ENCODE results near the gene ELSPBP1.
"Not testable (repeated sequence)": the region's sequence is repeated elsewhere in the genome, so short reads cannot be mapped to it uniquely, and the experiment has no call there.

The ELSPBP1 gene

DNA sequence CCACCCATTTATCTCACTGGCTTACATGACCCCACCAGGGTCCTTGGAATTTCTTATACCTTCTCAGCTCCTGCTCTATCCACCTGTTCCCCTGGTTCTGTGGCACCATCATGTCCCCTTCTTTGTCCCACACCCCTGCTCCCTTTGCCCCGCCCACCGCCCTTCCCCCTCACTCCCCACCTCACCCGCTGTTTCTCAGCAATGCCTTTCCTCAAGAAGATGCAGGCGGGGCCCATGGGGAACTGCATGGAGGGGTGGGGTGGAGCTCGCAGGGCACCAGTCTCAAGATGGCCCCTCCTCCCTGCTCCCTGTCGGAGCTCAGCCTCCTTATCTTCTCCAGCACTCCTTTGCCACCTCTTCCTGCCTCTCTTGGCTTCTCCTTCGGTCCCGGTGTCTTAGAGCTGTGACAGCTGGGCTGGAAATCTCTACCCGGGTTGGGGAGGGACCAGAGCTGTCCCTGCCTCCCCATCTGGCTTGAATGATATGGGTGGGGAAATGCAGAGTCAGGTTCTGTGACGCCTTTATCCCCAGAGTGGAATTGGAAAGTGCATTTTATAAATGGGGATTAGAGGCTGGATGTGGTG, 49.3 kb downstream of the ELSPBP1 start, which contains the start of gene CABP5:
Gene CABP5 (minus strand): TSS at position 405 of the 584 bp plus-strand sequence. CDS start 157 bp downstream, at position 248.
- no peak for DNase-seq

DNA sequence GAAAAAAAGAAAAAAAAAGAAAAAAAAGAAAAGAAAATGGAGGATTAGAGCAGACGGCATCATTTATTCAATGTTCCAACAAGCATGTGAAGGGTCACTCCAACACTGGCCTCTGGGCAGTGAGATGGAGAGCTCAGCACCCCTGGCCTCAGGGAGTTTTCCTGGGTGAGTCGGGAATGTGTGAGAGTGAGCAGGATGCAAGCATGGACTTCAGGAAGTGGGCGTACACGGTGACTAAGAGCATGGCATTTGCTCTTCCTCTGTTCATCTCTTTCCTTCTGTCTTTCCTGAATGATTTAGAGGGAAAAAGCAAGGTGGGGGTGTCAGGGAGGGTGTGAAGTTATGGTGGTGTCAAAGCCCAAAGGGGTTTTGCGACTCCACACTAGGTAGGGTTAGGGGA, 50.1 kb downstream of the ELSPBP1 start:
- DNase-seq, result no peak

DNA sequence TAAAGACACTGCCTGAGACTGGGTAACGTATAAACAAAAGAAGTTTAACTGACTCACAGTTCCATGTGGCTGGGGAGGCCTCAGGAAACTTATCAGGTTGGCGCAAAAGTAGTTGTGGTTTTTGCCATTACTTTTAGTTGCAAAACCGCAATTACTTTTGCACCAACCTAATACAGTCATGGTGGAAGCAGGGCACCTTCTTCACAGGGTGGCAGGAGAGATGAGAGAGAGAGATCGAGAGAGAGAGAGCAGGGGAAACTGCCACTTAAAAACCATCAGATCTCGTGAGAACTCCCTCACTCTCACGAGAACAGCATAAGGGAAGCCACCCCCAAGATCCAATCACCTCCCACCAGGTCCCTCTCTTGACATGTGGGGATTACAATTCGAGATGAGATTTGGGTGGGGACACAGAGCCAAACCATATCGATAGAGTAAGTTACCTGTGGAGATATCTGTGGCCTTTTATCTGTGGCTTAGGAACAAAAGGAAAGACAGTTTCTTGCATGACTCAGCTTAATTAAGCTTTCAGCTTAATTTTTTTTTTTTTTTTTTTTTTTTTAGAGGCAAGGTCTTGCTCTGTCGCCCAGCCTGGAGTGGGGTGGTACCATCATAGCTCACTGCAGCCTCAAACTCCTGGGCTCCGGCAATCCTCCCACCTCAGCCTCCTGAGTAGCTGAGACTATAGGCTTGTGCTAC, 57.1 kb downstream of the ELSPBP1 start:
- no peak for DNase-seq

DNA sequence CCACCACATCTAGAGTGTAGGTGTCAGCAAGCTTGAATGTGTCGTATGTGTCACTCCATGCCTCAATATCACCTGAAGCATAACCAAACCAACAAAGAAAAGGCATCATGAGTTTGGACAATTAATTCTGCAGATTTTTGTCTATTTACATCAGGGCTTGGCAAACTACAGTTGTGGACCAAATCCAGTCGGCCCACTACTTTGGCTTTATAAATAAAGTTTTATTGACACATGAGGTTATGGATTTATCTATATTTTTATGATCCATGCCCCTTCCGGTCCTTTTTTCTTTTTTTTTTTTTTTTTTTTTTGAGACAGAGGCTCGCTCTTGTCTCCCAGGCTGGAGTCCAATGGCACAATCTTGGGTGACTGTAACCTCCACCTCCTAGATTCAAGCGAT, 58.6 kb downstream of the ELSPBP1 start:
- DNase-seq, result no peak

DNA sequence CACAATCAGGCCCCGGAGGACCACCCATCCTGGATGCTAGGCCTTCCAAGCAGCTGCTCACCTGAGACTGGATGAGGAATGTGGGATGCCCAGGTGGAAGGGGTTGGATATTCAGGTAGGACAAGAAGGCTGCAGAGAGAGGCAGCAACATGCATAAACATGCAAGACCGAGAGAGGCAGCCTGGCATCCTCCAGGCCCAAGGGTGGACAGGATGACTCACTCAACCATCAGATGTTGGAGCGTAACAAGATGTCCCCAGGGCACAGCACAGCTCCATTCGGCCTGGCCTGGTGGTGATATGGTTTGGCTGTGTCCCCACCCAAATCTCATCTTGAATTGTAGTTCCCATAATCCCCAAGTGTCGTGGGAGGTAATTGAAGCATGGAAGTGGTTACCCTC, 59.4 kb downstream of the ELSPBP1 start:
- no peak for DNase-seq

DNA sequence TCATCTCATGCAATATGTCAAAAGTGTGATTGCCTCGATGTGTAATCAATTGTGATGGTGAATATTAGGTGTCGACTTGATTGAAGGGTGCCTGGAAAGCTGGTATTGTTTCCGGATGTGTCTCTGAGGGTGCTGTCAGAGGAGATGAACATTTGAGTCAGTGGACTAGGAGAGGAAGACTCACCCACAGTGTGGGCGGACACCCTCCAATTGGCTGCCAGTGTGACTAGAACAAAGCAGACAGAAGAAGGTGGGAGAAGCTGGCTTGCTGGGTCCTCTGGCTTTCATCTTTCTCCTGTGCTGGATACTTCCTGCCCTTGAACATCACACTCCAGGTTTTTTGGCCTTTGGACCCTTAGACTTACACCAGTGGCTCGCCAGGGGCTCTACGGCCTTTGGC, 64.9 kb downstream of the ELSPBP1 start:
- DNase-seq, result no peak

DNA sequence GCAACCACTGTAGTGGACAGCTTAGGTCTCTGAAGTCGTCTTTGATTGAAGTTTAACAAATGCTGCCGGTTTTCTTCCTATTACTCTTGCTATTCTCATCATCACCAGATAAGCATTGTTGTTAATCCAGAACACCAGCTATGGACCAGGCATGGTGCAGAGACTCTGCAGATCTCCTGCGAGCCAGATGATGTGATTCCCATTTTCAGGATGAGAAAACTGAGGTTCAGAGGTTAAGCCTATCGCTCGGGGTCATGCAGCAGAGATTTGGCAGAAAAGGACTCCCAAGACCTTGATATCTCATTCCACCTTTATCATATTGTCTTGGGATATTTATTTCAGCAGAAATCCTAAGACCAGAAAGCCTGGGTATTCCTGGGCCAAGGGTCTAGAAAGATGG, 65.9 kb downstream of the ELSPBP1 start:
- DNase-seq, result no peak

DNA sequence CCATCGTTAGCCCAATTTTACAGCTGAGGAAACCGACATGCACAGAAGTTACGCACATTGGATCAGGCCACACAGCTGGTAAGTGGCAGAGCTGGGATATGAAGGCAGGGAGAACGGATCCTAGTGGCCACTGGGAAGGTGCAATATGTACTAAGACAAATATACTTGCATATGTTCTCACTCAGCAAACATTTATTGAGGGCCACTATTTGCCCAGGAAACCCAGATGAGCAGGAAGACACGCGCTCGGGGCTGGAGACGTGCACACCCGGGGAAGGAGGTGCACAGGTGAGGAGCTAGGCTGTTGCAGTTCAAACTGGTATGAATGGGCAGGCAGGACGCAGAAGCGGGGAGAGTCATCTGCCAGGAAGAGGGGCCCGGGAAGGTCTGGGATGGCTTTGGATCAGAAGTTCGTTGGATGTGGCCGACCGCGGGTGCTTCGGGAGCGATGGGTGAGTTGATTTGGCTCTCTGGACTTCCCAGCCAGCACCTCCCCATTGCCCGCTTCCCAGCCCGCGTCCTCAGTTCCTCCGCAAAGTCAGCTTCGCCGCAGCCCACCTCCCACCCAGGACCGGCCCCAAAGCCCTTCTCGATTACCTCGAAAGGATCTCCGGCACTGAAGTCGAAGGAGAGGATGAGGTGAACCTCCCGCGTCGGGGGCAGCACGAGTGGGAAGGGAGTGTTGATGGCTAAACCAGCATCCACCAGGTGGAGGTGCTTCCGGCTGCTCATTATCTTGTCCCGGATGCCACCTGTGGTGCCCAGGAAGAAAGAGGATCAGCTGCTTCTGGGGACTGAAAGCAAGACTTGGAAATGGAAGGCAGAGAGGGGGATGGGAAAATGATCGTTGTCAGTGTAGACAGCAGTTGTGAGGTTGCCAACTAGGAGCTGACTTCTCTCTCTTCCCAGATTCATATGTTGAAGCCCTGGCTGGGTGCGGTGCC, 67.2 kb downstream of the ELSPBP1 start:
- DNase-seq, result no peak

DNA sequence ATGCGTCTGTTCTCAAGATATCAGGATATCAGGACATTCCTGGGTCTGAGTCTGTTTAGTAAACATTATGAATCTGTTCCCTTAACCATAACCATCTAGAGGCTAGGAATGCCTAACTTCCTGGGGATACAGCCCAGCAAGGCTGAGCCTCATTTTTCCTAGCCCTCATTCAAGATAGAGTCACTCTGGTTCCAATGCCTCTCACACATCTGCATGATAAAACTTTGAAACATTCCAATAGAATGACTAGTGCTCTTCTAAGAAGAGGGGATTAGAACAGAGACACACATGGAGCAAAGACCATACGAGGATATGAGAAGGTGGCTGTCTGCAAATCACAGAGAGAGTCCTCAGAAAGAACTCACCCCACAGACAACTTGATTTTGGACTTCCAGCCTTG, 70.1 kb downstream of the ELSPBP1 start:
- DNase-seq, result no peak

DNA sequence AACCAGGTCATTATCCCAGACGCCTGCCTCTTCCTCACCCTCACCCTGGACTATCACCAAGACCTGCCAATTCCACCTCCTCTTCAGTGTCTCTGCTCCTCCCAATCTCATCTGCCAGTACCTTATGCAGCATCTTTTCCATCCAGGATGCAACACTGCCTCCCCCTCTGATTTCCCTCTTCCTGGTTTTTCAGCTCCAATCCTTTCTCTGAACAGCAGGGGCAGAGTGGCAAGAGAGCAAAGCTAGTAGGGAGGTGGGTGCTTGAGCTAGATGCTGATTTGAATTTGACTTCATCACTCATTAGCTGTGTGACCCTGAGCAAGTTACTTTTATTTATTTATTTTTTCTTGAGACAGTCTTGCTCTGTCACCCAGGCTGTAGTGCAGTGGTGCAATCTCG, 75.0 kb downstream of the ELSPBP1 start:
- no peak for DNase-seq

DNA sequence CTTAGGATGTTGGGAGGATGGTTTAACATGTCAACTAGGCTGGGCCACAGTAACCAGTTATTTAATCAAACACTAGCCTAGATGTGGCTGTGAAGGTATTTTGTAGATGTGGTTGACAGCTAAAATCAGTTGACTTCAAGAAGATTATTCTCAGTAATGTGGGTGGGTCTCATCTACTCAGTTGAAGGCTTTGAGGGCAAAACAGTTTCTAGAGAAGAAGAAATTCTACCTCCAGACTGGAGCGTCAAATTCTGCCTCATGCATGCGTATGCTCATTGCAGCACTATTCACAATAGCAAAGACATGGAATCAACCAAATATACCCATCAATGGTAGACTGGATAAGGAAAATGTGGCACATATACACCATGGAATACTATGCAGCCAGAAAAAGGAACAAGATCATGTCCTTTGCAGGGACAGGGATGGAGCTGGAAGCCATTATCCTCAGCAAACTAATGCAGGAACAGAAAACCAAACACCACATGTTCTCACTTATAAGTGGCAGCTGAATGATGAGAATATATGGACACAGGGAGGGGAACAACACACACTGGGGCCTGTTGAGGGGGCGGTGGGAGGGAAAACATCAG, 75.8 kb downstream of the ELSPBP1 start:
- DNase-seq, result not testable (repeated sequence)
